ENCODE results near the gene RPL28. TPM values are rescaled to one million over a fixed set of nuclear protein-coding genes. Genes with fewer than 3 reads are reported as not detected.

RPL28 gene
- total and polyA plus RNA-seq, 2 donors (not counting 3 experiments of a cell fraction or from before 2014, with no cell fraction given) = 1,872 to 3,435 TPM

DNA sequence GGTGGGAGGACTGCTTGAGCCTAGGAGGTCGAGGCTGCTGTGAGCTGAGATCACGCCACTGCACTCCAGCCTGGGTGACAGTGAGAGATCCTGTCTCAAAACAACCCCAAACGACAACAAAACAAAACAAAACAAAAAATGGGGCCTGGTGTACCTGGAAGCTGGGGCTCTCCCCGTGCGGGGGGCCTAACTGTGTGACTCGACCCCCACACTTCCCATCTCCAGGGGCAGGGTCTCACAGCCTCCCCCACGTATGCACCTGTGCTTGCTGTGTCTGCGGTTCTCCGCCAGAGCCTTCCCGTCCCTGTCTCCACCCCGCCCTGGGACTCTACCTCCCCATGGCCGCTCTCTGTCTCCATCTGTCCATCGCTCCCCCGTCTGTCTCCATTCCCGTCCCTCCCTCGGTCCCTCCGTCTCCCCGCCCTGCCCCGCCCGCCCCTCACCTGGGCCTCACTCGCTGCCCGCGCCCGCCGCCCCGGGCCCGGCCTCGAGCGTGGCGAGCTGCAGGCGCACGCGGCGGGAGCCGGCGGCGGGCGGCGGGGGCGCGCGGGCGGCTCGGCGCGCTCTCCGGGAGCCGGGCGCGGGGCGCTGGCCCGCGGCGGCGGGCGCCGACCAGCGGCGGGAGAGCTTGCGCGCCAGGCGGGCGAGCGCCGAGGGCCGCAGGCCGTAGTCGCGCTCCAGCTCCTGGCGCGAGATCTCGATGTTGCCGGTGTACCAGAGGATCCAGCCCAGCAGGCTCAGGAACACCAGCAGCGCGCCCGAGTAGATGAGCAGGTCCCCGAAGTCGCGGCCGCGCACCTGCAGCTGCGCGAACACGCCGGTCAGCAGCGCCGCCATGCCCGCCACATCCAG, 2.2 kb upstream of the RPL28 start:
- Histone ChIP-seq H4K20me1 (replicated peaks; ENCODE audit: control insufficient read depth, extremely low read depth, insufficient read depth, low read length) (peaks cover 4% of the 10 kb centered on the region), H3K9me3 (replicated peaks; ENCODE audit: control insufficient read depth, insufficient read depth, low read length) (no peaks in the 10 kb centered on the region), H3K4me1 (ENCODE audit: control insufficient read depth, extremely low read depth, insufficient read depth, low read length) (peaks cover 30% of the 10 kb centered on the region), H3K4me3 (replicated peaks in 1 of 3; ENCODE audit: insufficient read depth in 1 of 3, low read depth in 1 of 3, low read length in 3 of 3) (peak overlapping the region in 2 of 3 experiments; percentile 4 to 39), H3K4me2 (ENCODE audit: insufficient read depth, low read length) (peak overlapping the region; percentile 86), H3K36me3 (ENCODE audit: control insufficient read depth in 2 of 2, extremely low read depth in 1 of 2, insufficient read depth in 2 of 2, low read length in 2 of 2) (peaks cover 8 to 11% of the 10 kb centered on the region in 2 experiments), H3K27ac (ENCODE audit: insufficient read depth, low read depth, low read length) (no peak overlapping the region), H3K79me2 (ENCODE audit: control insufficient read depth, insufficient read depth, low read length) (peaks cover 27% of the 10 kb centered on the region), H2AFZ (ENCODE audit: low read depth, low read length) (peak overlapping the region; percentile 73), H3K9me1 (replicated peaks; ENCODE audit: control insufficient read depth, extremely low read depth, insufficient read depth, low read length) (no peaks in the 10 kb centered on the region), H3K9ac (replicated peaks; ENCODE audit: extremely low read depth, insufficient read depth, low read length) (no peak overlapping the region), H3K27me3 (ENCODE audit: control insufficient read depth in 2 of 2, insufficient read depth in 2 of 2, low read length in 2 of 2) (no peaks in the 10 kb centered on the region)
- BruUV-seq (replicated peaks) = no TSS peak
- POLR2A ChIA-PET = interaction anchor here (2.4 kb wide), 2 partner anchors 24 to 44 kb away, joined by 9 to 11 read pairs; partner anchors contain the start of genes KMT5C and UBE2S
- FAIRE-seq = peak; percentile 55
- dilution Hi-C loops (cut with MboI; ENCODE audit: extremely low pct_ligation_motif_present, low sequenced_read_pairs) = no loop called here
- TF ChIP-seq POLR2A (IDR thresholded peaks at IDR 0.05; ENCODE audit: low read depth, low read length) = no peak
- TF ChIP-seq, protein P1, sequence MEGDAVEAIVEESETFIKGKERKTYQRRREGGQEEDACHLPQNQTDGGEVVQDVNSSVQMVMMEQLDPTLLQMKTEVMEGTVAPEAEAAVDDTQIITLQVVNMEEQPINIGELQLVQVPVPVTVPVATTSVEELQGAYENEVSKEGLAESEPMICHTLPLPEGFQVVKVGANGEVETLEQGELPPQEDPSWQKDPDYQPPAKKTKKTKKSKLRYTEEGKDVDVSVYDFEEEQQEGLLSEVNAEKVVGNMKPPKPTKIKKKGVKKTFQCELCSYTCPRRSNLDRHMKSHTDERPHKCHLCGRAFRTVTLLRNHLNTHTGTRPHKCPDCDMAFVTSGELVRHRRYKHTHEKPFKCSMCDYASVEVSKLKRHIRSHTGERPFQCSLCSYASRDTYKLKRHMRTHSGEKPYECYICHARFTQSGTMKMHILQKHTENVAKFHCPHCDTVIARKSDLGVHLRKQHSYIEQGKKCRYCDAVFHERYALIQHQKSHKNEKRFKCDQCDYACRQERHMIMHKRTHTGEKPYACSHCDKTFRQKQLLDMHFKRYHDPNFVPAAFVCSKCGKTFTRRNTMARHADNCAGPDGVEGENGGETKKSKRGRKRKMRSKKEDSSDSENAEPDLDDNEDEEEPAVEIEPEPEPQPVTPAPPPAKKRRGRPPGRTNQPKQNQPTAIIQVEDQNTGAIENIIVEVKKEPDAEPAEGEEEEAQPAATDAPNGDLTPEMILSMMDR (IDR thresholded peaks at IDR 0.05; ENCODE audit: extremely low read depth in 1 of 2, insufficient read depth in 1 of 2, low read depth in 1 of 2, low read length in 2 of 2) = peak; percentile 9 to 23
- TF ChIP-seq FOS (IDR thresholded peaks at IDR 0.05; ENCODE audit: borderline replicate concordance, insufficient read depth, low read length) = no peak
- TF ChIP-seq MYC (IDR thresholded peaks at IDR 0.05; ENCODE audit: low read depth, low read length) = no peak
- TF ChIP-seq, protein P2, sequence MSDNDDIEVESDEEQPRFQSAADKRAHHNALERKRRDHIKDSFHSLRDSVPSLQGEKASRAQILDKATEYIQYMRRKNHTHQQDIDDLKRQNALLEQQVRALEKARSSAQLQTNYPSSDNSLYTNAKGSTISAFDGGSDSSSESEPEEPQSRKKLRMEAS (IDR thresholded peaks at IDR 0.05; ENCODE audit: insufficient read depth, insufficient read length) = no peak
- TF ChIP-seq POLR2AphosphoS5 (IDR thresholded peaks at IDR 0.05; ENCODE audit: insufficient read depth, low read depth, low read length) = no peak
- no peak for TF ChIP-seq EZH2 (IDR thresholded peaks at IDR 0.05; ENCODE audit: borderline replicate concordance, low read depth, low read length, severe bottlenecking)
- peak; percentile 64 for DNase-seq (ENCODE audit: low read depth, low spot score)
- CTCF ChIA-PET = interaction anchor here (0.6 to 2.9 kb wide), 25 partner anchors 8 to 296 kb away, joined by 3 to 51 read pairs (median 5); partner anchors contain the start of genes HSPBP1, KMT5C and PPP6R1
- intact Hi-C loops (cut with micrococcal nuclease) = loop anchor here (2.0 to 10.0 kb wide), 3 partner anchors 77 to 239 kb away; partner anchors contain the start of genes ISOC2, TNNT1, ZNF524 and ZNF865
